Upper lobe of left lung (tissue), 6 donors: ENCODE data around the gene CSF2. TPM values are rescaled to one million over a fixed set of nuclear protein-coding genes. Genes with fewer than 3 reads are reported as not detected.
A peak's percentile ranks its signal among the peaks of the same experiment; 100 is the strongest.
"Not testable (repeated sequence)": the region's sequence is repeated elsewhere in the genome, so short reads cannot be mapped to it uniquely, and the experiment has no call there.

ENCODE experiments used
- ATAC-seq, 2 donors: fragments of 200-7000 bp; cut with Tn5 transposase; one replicate each; pipeline ENCODE4 v1.9.1; 2022; ENCODE audit warnings: mild to moderate bottlenecking in 2 of 2, moderate library complexity in 2 of 2; ENCODE audit not compliant: low FRiP score in 2 of 2
- DNase-seq, 2 donors: peaks; one replicate each; pipeline ENCODE4 v3.0.0-alpha.2; 2019 to 2020
- H3K27ac ChIP-seq, 4 donors: fragments of 200-600 bp; sonication (generic); one replicate each; pipeline ENCODE4 v1.5.1; 2016 to 2019
- H3K27me3 ChIP-seq, 4 donors: fragments of 200-600 bp; sonication (generic); one replicate each; pipeline ENCODE4 v1.5.1; 2017 to 2019
- H3K36me3 ChIP-seq, 4 donors: fragments of 200-600 bp; sonication (generic); one replicate each; pipeline ENCODE4 v1.5.1; 2016 to 2019
- H3K4me1 ChIP-seq, 4 donors: fragments of 200-600 bp; sonication (generic); one replicate each; pipeline ENCODE4 v1.5.1; 2018 to 2019
- H3K4me3 ChIP-seq, 4 donors: fragments of 200-600 bp; sonication (generic); one replicate each; pipeline ENCODE4 v1.5.1; 2017 to 2019; ENCODE audit warnings: mild to moderate bottlenecking in 2 of 4, moderate library complexity in 1 of 4
- H3K9me3 ChIP-seq, 4 donors: fragments of 200-600 bp; sonication (generic); one replicate each; pipeline ENCODE4 v1.5.1; 2018 to 2019
- EP300 ChIP-seq, 4 donors: sonication (generic); formaldehyde crosslinking; IDR thresholded peaks; one replicate each; pipeline ENCODE4 v1.5.1; 2017; ENCODE audit warnings: antibody characterized with exemption in 4 of 4, control low read depth in 2 of 4
- POLR2A ChIP-seq, 4 donors: fragments of 450-650 bp; IDR thresholded peaks; one replicate each; pipeline ENCODE4 v1.5.1; 2016 to 2017; ENCODE audit warnings: antibody characterized with exemption in 4 of 4, mild to moderate bottlenecking in 2 of 4
- POLR2AphosphoS5 ChIP-seq, 2 donors: sonication (generic); formaldehyde crosslinking; IDR thresholded peaks; one replicate each; pipeline ENCODE4 v1.5.1; 2017; ENCODE audit warnings: antibody characterized with exemption in 2 of 2
- WGBS, 2 donors: methylation state at CpG; one replicate each; pipeline ENCODE4 v1.1.5; 2017 to 2018; 5-methylcytosine and 5-hydroxymethylcytosine counted together
- total RNA-seq, 6 donors: library from RNA; depleted of rRNA in 4 of 6; stranded (reverse); fragments of >200 nt in 4 of 6; gene quantifications; one replicate each; pipeline versions ENCODE4 v1.1.0 to v1.2.1, GENCODE V29; 2016 to 2021
- TF ChIP-seq, protein P1 (sequence below), 6 experiments: fragments of 450-650 bp in 4 of 6; fragments of 200-600 bp in 2 of 6; sonication (generic) in 2 of 6; IDR thresholded peaks; one replicate each; pipeline ENCODE4 v1.5.1; 2016 to 2019; ENCODE audit warnings: antibody characterized with exemption in 6 of 6
- donor health status: DM: no; HTN: no; CAD: no; lungs with moderate emphysema.
- donor health status: DM: no; HTN: yes; CAD: no; lungs with severe emphysema.

Gene CSF2
- total RNA-seq, 6 donors from 2014 or later, result 3.9 to 10.0 (median 4.4) TPM; not detected in 1

DNA sequence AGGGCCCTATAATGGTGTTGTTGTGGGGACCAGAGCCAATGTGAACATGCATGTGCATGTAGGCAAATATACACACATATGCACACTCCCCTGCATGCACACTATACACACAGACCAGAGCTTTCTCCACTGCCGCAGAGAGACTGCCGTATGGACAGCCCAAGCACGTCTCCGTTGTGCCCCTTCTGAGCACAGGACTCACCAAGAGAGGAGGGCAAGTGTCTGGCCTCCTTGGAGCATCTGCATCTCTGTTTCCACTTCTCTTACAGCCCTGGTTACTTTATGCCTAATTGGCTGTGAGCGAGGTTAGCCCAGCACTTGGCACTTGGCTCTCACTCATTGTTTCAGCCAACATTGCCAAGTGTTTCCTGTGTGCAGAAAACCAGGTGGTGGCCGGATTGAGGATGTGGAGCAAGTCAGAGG lies 30.4 kb downstream of the CSF2 start:
- Histone ChIP-seq H3K36me3 (no peaks in the 10 kb centered on the region), H3K4me3 (no peak overlapping the region), H3K27me3 (no peaks in the 10 kb centered on the region), H3K27ac (peak overlapping the region in 3 of 4 donors; percentile 36 to 77 (median 69)), H3K4me1 (peaks cover 10 to 23% (median 17%) of the 10 kb centered on the region in 4 donors), H3K9me3 (no peaks in the 10 kb centered on the region)
- 41 to 44% methylated on average over 6 of the region's 6 CpGs for WGBS, 2 donors
- DNase-seq (peak in 1 of 2 donors; percentile 47), ATAC-seq (peak in 1 of 2 donors; percentile 72)
- TF ChIP-seq EP300 (IDR thresholded peaks at IDR 0.05) (no peak), POLR2A (IDR thresholded peaks at IDR 0.05) (no peak), POLR2AphosphoS5 (IDR thresholded peaks at IDR 0.05) (no peak)
- TF ChIP-seq, protein P1, sequence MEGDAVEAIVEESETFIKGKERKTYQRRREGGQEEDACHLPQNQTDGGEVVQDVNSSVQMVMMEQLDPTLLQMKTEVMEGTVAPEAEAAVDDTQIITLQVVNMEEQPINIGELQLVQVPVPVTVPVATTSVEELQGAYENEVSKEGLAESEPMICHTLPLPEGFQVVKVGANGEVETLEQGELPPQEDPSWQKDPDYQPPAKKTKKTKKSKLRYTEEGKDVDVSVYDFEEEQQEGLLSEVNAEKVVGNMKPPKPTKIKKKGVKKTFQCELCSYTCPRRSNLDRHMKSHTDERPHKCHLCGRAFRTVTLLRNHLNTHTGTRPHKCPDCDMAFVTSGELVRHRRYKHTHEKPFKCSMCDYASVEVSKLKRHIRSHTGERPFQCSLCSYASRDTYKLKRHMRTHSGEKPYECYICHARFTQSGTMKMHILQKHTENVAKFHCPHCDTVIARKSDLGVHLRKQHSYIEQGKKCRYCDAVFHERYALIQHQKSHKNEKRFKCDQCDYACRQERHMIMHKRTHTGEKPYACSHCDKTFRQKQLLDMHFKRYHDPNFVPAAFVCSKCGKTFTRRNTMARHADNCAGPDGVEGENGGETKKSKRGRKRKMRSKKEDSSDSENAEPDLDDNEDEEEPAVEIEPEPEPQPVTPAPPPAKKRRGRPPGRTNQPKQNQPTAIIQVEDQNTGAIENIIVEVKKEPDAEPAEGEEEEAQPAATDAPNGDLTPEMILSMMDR (IDR thresholded peaks at IDR 0.05), result no peak

DNA sequence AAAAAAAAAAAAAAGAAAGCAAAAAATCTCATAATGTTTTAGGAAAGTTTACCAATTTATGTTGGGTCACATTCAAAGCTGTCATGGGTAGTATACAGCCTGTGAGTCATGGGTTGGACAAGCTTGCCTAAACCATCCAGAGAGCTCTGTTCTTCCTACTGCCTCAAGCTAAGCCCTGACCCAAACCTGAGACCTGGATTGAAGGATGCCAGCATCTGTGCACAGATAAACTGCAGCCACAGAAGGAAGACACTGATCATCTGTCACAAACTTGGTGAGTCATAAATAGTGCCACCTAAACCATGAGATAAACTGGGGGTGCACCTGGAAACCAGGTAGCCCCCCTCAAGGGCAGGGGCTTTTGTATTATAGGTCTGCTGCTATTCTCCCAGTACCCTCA lies 31.0 kb downstream of the CSF2 start:
- H3K9me3 ChIP-seq, result no peaks in the 10 kb centered on the region
- ATAC-seq, result no peak
- H3K4me1 ChIP-seq, result peaks cover 10 to 23% (median 17%) of the 10 kb centered on the region in 4 donors
- no peak for TF ChIP-seq POLR2A (IDR thresholded peaks at IDR 0.05)
- no peak for TF ChIP-seq EP300 (IDR thresholded peaks at IDR 0.05)
- TF ChIP-seq, protein P1 (IDR thresholded peaks at IDR 0.05), result no peak
- TF ChIP-seq POLR2AphosphoS5 (IDR thresholded peaks at IDR 0.05), result no peak
- no peak overlapping the region for H3K27ac ChIP-seq
- no peaks in the 10 kb centered on the region for H3K36me3 ChIP-seq
- no peak for DNase-seq
- H3K4me3 ChIP-seq, result no peak overlapping the region
- H3K27me3 ChIP-seq, result no peaks in the 10 kb centered on the region

DNA sequence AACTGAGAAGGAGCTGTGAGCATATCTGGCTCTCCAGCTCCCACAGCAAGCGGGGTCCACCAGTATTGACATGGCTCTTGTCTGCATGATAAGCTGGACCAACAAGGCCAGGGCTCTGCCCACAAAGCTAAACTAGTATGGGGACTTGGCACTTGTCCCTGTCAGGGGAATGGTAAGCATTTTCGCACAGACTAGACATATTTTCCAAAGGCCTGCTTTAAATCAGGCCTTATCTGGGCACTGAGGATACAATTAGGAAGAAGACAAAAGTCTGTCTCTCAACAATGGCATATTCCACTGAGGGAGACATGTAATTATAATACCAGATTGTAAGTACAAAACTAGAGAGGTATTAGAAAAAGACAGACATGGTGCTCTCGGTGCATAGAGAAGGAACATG lies 32.1 kb downstream of the CSF2 start:
- TF ChIP-seq EP300 (IDR thresholded peaks at IDR 0.05), result no peak
- TF ChIP-seq POLR2AphosphoS5 (IDR thresholded peaks at IDR 0.05), result no peak
- 89 to 95% methylated on average over 2 to 3 of the region's 3 CpGs for WGBS, 2 donors
- DNase-seq, result no peak

DNA sequence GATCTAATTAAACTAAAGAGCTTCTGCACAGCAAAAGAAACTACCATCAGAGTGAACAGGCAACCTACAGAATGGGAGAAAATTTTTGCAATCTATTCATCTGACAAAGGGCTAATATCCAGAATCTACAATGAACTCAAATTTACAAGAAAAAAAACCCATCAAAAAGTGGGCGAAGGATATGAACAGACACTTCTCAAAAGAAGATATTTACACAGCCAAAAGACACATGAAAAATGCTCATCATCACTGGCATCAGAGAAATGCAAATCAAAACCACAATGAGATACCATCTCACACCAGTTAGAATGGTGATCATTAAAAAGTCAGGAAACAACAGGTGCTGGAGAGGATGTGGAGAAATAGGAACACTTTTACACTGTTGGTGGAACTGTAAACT lies 34.9 kb downstream of the CSF2 start:
- not testable (repeated sequence) for H3K4me3 ChIP-seq, H3K27ac ChIP-seq, H3K36me3 ChIP-seq, ATAC-seq, DNase-seq, H3K27me3 ChIP-seq, H3K4me1 ChIP-seq, H3K9me3 ChIP-seq
- WGBS, 2 donors, result 88 to 97% methylated on average over 1 of the region's 1 CpG

More for the DNA sequence above, 32.1 kb downstream of the CSF2 start:
- H3K36me3 ChIP-seq, result no peaks in the 10 kb centered on the region
- no peak for ATAC-seq
- H3K4me1 ChIP-seq, result peaks cover 10 to 21% (median 16%) of the 10 kb centered on the region in 4 donors
- H3K4me3 ChIP-seq, result no peak overlapping the region
- no peaks in the 10 kb centered on the region for H3K9me3 ChIP-seq
- H3K27ac ChIP-seq, result no peak overlapping the region
- no peaks in the 10 kb centered on the region for H3K27me3 ChIP-seq

DNA sequence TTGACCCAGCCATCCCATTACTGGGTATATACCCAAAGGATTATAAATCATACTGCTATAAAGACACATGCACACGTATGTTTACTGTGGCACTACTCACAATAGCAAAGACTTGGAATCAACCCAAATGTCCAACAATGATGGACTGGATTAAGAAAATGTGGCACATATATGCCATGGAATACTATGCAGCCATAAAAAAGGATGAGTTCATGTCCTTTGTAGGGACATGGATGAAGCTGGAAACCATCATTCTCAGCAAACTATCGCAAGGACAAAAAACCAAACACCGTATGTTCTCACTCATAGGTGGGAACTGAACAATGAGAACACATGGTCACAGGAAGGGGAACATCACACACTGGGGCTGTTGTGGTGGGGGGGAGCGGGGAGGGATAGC lies 35.4 kb downstream of the CSF2 start:
- 87 to 97% methylated on average over 4 of the region's 4 CpGs for WGBS, 2 donors

DNA sequence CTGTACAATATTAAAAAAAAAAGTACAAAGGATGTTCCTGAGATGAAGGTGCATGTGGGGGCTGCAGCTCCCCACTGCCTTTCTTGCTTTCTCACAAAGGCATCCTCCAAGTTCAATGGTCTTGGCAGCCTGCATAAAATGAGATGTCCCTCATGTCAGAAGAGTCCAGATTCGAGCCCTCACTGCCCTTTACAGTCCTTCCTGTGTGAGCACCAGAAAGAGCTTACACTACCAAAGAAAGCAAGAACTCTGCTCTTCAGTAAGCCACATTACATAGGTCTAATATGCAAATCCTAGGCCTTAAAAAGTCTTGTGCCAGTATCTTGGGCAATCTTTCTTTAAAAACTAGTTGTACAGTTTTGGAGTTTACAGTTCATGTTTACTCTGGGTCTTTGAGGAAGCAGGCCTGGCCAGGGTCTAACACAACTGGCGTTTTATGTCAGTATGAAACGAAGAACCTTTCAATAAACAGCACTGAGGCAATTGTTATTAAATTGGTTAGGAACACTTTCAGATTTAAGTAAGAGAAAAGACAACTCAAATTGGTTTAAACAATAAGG lies 36.0 kb downstream of the CSF2 start:
- Histone ChIP-seq H3K27ac (no peak overlapping the region), H3K9me3 (no peaks in the 10 kb centered on the region), H3K27me3 (no peaks in the 10 kb centered on the region), H3K36me3 (no peaks in the 10 kb centered on the region), H3K4me3 (no peak overlapping the region), H3K4me1 (no peaks in the 10 kb centered on the region)
- DNase-seq (no peak), ATAC-seq (no peak)
- 64% methylated on average over 3 of the region's 3 CpGs for WGBS, 2 donors
- TF ChIP-seq POLR2AphosphoS5 (IDR thresholded peaks at IDR 0.05) (no peak), EP300 (IDR thresholded peaks at IDR 0.05) (no peak), POLR2A (IDR thresholded peaks at IDR 0.05) (no peak)
- TF ChIP-seq, protein P1 (IDR thresholded peaks at IDR 0.05), result no peak

More for the DNA sequence above, 35.4 kb downstream of the CSF2 start:
- DNase-seq, H3K27me3 ChIP-seq, ATAC-seq, H3K36me3 ChIP-seq, H3K4me1 ChIP-seq, H3K9me3 ChIP-seq, H3K4me3 ChIP-seq, H3K27ac ChIP-seq: not testable (repeated sequence)
